ENCODE measurements around the gene B4GALT2.

B4GALT2 gene

GRCh38 chr1:44024903-44025525 is 46.0 kb downstream of the B4GALT2 start:
- in situ Hi-C loops (cut with MboI; ENCODE audit: low sequenced_read_pairs): loop anchor here (25.0 kb wide), 1 partner anchor 263 kb away; no protein-coding TSS in a partner anchor

GRCh38 chr1:44025816-44026215 is 46.8 kb downstream of the B4GALT2 start:
- in situ Hi-C loops (cut with MboI; ENCODE audit: low sequenced_read_pairs): loop anchor here (25.0 kb wide), 1 partner anchor 264 kb away; no protein-coding TSS in a partner anchor

GRCh38 chr1:44027320-44027719 is 48.3 kb downstream of the B4GALT2 start:
- in situ Hi-C loops (cut with MboI; ENCODE audit: low sequenced_read_pairs): loop anchor here (25.0 kb wide), 1 partner anchor 265 kb away; no protein-coding TSS in a partner anchor

GRCh38 chr1:44029260-44029910 is 50.4 kb downstream of the B4GALT2 start:
- in situ Hi-C loops (cut with MboI; ENCODE audit: low sequenced_read_pairs): loop anchor here (25.0 kb wide), 1 partner anchor 267 kb away; no protein-coding TSS in a partner anchor

- in situ Hi-C loops (cut with MboI; ENCODE audit: low sequenced_read_pairs): loop anchor here (25.0 kb wide), 1 partner anchor 268 kb away; no protein-coding TSS in a partner anchor
These were observed 51.0 kb downstream of the B4GALT2 start for GRCh38 chr1:44029911-44030604.

- in situ Hi-C loops (cut with MboI; ENCODE audit: low sequenced_read_pairs): loop anchor here (25.0 kb wide), 1 partner anchor 268 kb away; no protein-coding TSS in a partner anchor
These were observed 51.7 kb downstream of the B4GALT2 start for GRCh38 chr1:44030605-44031251.

GRCh38 chr1:44031252-44032169 is 52.5 kb downstream of the B4GALT2 start, which contains the start of gene SLC6A9:
SLC6A9 (minus strand) TSS chr1:44031462; CDS start chr1:44024277, 7,185 bp downstream.
- in situ Hi-C loops (cut with MboI; ENCODE audit: low sequenced_read_pairs): loop anchor here (25.0 kb wide), 1 partner anchor 269 kb away; no protein-coding TSS in a partner anchor

- in situ Hi-C loops (cut with MboI; ENCODE audit: low sequenced_read_pairs): loop anchor here (25.0 kb wide), 1 partner anchor 270 kb away; no protein-coding TSS in a partner anchor
These were observed 53.3 kb downstream of the B4GALT2 start for GRCh38 chr1:44032170-44032790.

GRCh38 chr1:44033041-44033575 is 54.1 kb downstream of the B4GALT2 start:
- in situ Hi-C loops (cut with MboI; ENCODE audit: low sequenced_read_pairs): loop anchor here (25.0 kb wide), 1 partner anchor 271 kb away; no protein-coding TSS in a partner anchor

GRCh38 chr1:44033756-44034155 is 54.7 kb downstream of the B4GALT2 start:
- in situ Hi-C loops (cut with MboI; ENCODE audit: low sequenced_read_pairs): loop anchor here (25.0 kb wide), 1 partner anchor 271 kb away; no protein-coding TSS in a partner anchor

GRCh38 chr1:44034423-44034822 is 55.4 kb downstream of the B4GALT2 start:
- in situ Hi-C loops (cut with MboI; ENCODE audit: low sequenced_read_pairs): loop anchor here (25.0 kb wide), 1 partner anchor 272 kb away; no protein-coding TSS in a partner anchor

- in situ Hi-C loops (cut with MboI; ENCODE audit: low sequenced_read_pairs): loop anchor here (25.0 kb wide), 1 partner anchor 273 kb away; no protein-coding TSS in a partner anchor
These were observed 56.1 kb downstream of the B4GALT2 start for GRCh38 chr1:44034976-44035716.

GRCh38 chr1:44035726-44036408 is 56.9 kb downstream of the B4GALT2 start:
- in situ Hi-C loops (cut with MboI; ENCODE audit: low sequenced_read_pairs): loop anchor here (25.0 kb wide), 1 partner anchor 274 kb away; no protein-coding TSS in a partner anchor

- in situ Hi-C loops (cut with MboI; ENCODE audit: low sequenced_read_pairs): loop anchor here (25.0 kb wide), 1 partner anchor 274 kb away; no protein-coding TSS in a partner anchor
These were observed 57.6 kb downstream of the B4GALT2 start for GRCh38 chr1:44036409-44037139.

GRCh38 chr1:44037154-44037553 is 58.1 kb downstream of the B4GALT2 start:
- in situ Hi-C loops (cut with MboI; ENCODE audit: low sequenced_read_pairs): loop anchor here (25.0 kb wide), 1 partner anchor 275 kb away; no protein-coding TSS in a partner anchor

GRCh38 chr1:44038876-44039657 is 60.1 kb downstream of the B4GALT2 start:
- in situ Hi-C loops (cut with MboI; ENCODE audit: low sequenced_read_pairs): loop anchor here (25.0 kb wide), 1 partner anchor 277 kb away; no protein-coding TSS in a partner anchor
